HepG2 (cell line): ENCODE measurements around the gene RAI2. TPM values are rescaled to one million over a fixed set of nuclear protein-coding genes. Genes with fewer than 3 reads are reported as not detected.

Experiments
- ATAC-seq: fragments of 200-7000 bp; cut with Tn5 transposase; 3 replicates; pipeline ENCODE4 v1.9.1; 2020; ENCODE audit warnings: mild to moderate bottlenecking, moderate library complexity
- BruUV-seq: library from RNA; stranded (reverse); fragments of 400-500 nt; replicated peaks from 2 replicates; lab custom pipeline; 2021; lab: Mats Ljungman, UMichigan
- CTCF ChIA-PET: fragments of 300-600 bp; formaldehyde crosslinking; extraction: SDS; loops from one replicate; lab custom pipeline; 2021; ENCODE audit warnings: low total read pairs, inconsistent platforms, low intra/inter-chr PET ratio; lab: Yijun Ruan, JAX
- POLR2A ChIA-PET: fragments of 350-600 bp; sonication (Branson Sonifier 250); formaldehyde crosslinking; loops from one replicate; lab custom pipeline; 2020; ENCODE audit warnings: antibody characterized with exemption, inconsistent platforms; lab: Yijun Ruan, JAX
- DNase-seq: peaks from one replicate; pipeline ENCODE4 v3.0.0-alpha.2; 2015; ENCODE audit warnings: low spot score
- FAIRE-seq: peaks from 3 replicates; lab custom pipeline; 2011; peaks lifted over from hg19 to GRCh38; lab: Jason Lieb, UNC
- H2AFZ ChIP-seq: one replicate; pipeline ENCODE4 v1.6.1; 2011; ENCODE audit warnings: low read length, inconsistent platforms
- H3K27ac ChIP-seq: fragments of 300-600 bp; 3 replicates; pipeline ENCODE4 v1.8.0; 2011; ENCODE audit warnings: mixed run types, mild to moderate bottlenecking, mixed read lengths, low read length, inconsistent platforms; ENCODE audit not compliant: insufficient read depth; ENCODE audit errors: extremely low read length
- H3K27me3 ChIP-seq, 2 experiments: fragments of 200-600 bp in 1 of 2; 2 replicates in 1 of 2; 3 replicates in 1 of 2; pipeline versions ENCODE4 v1.6.0 to v1.8.0; 2011; ENCODE audit warnings: low read length in 2 of 2, mild to moderate bottlenecking in 2 of 2, moderate library complexity in 2 of 2, inconsistent platforms in 1 of 2; ENCODE audit not compliant: insufficient read depth in 2 of 2, control insufficient read depth in 1 of 2
- H3K36me3 ChIP-seq, 2 experiments: fragments of 200-600 bp in 1 of 2; replicated peaks in 1 of 2; 2 replicates in 1 of 2; 3 replicates in 1 of 2; pipeline versions ENCODE4 v1.5.1 to v1.8.0; 2011; ENCODE audit warnings: low read length in 2 of 2, inconsistent platforms in 1 of 2; ENCODE audit not compliant: insufficient read depth in 2 of 2, control insufficient read depth in 1 of 2
- H3K4me1 ChIP-seq: 2 replicates; pipeline ENCODE4 v1.5.1; 2012; ENCODE audit warnings: low read length, inconsistent platforms; ENCODE audit not compliant: insufficient read depth
- H3K4me2 ChIP-seq: 2 replicates; pipeline ENCODE4 v1.6.0; 2011; ENCODE audit warnings: low read depth, low read length, inconsistent platforms
- H3K4me3 ChIP-seq, 3 experiments: fragments of 200-600 bp in 1 of 3; sonication (generic), shearing (Covaris generic) in 1 of 3; replicated peaks in 1 of 3; 2 replicates each; pipeline ENCODE4 v1.5.1; 2011 to 2016; ENCODE audit warnings: low read length in 3 of 3, inconsistent platforms in 2 of 3, low read depth in 2 of 3, mild to moderate bottlenecking in 2 of 3, control low read depth in 1 of 3, mixed read lengths in 1 of 3; ENCODE audit not compliant: insufficient read depth in 1 of 3
- H3K79me2 ChIP-seq: one replicate; pipeline ENCODE4 v1.6.1; 2011; ENCODE audit warnings: low read length, inconsistent platforms; ENCODE audit not compliant: insufficient read depth
- H3K9ac ChIP-seq: 2 replicates; pipeline ENCODE4 v1.6.0; 2011; ENCODE audit warnings: mild to moderate bottlenecking, low read depth, low read length, inconsistent platforms; ENCODE audit not compliant: insufficient read depth
- H3K9me3 ChIP-seq: 2 replicates; pipeline ENCODE4 v1.5.1; 2012; ENCODE audit warnings: mild to moderate bottlenecking, low read length
- H4K20me1 ChIP-seq: 2 replicates; pipeline ENCODE4 v1.6.0; 2011; ENCODE audit warnings: inconsistent platforms, mild to moderate bottlenecking, low read length, moderate library complexity; ENCODE audit not compliant: insufficient read depth
- FOXA3 ChIP-seq: IDR thresholded peaks from 2 replicates; pipeline ENCODE4 v1.6.1; 2016; ENCODE audit warnings: missing genetic modification reagents, missing compliant biosample characterization
- PHF20 ChIP-seq: sonication (generic); formaldehyde crosslinking; IDR thresholded peaks from 2 replicates; pipeline ENCODE4 v1.5.0; 2020; ENCODE audit warnings: mild to moderate bottlenecking, missing genetic modification reagents
- SIN3A ChIP-seq: IDR thresholded peaks from 2 replicates; pipeline ENCODE4 v1.6.1; 2011; ENCODE audit warnings: low read depth, mild to moderate bottlenecking, control low read depth, low read length, borderline replicate concordance
- TMF1 ChIP-seq: sonication (generic); formaldehyde crosslinking; IDR thresholded peaks from 2 replicates; pipeline ENCODE4 v1.8.1; 2022; ENCODE audit warnings: low read depth, missing genetic modification reagents
- TOPORS ChIP-seq: sonication (generic); formaldehyde crosslinking; IDR thresholded peaks from 2 replicates; pipeline ENCODE4 v1.8.0; 2023; ENCODE audit warnings: mild to moderate bottlenecking, missing genetic modification reagents
- ZNF260 ChIP-seq: sonication (generic); formaldehyde crosslinking; IDR thresholded peaks from 2 replicates; pipeline ENCODE4 v1.4.0; 2020; ENCODE audit warnings: missing genetic modification reagents, low read depth, mild to moderate bottlenecking, borderline replicate concordance
- ZNF296 ChIP-seq: sonication (generic); formaldehyde crosslinking; conservative IDR thresholded peaks from 2 replicates; pipeline ENCODE4 v1.5.0; 2020; ENCODE audit warnings: mild to moderate bottlenecking, missing genetic modification reagents
- ZNF431 ChIP-seq: sonication (generic); formaldehyde crosslinking; IDR thresholded peaks from 2 replicates; pipeline ENCODE4 v1.9.0; 2022; ENCODE audit warnings: missing genetic modification reagents, low read depth, mild to moderate bottlenecking, borderline replicate concordance
- WGBS: methylation state at CpG from one replicate; pipeline ENCODE4 v1.1.6; 2017; ENCODE audit warnings: low lambda C conversion rate; 5-methylcytosine and 5-hydroxymethylcytosine counted together
- in situ Hi-C: cut with HindIII; loops from 2 replicates; pipeline ENCODE4 v1.10.0; 2017; ENCODE audit warnings: low pct_unique_long_range_greater_than_20kb; ENCODE audit not compliant: extremely low pct_ligation_motif_present
- intact Hi-C: fragments of 100-400 bp; cut with micrococcal nuclease; formaldehyde crosslinking; loops from one replicate; pipeline ENCODE4 v1.10.0; 2022; ENCODE audit not compliant: unreplicated experiment
- polyA plus RNA-seq, 8 experiments: library from polyadenylated mRNA; depleted of rRNA in 3 of 8; stranded (reverse) in 7 of 8; unstranded in 1 of 8; fragments of >200 nt; fragmentation: Illumina TruSeq in 4 of 8; extraction: Trizol in 4 of 8; gene quantifications; 2 replicates each; pipeline versions ENCODE4 v1.2.1 to v1.2.3, GENCODE V29; 2011 to 2016; ENCODE audit warnings: low read depth in 4 of 8, missing spikeins in 1 of 8, mixed read lengths in 1 of 8; ENCODE audit not compliant: insufficient read depth in 1 of 8
- total RNA-seq, 5 experiments: library from RNA; depleted of rRNA; stranded (reverse); fragments of >200 nt; fragmentation: Illumina TruSeq; extraction: Trizol; gene quantifications; 2 replicates each; pipeline ENCODE4 v1.2.3, GENCODE V29; 2016; ENCODE audit warnings: low read depth in 1 of 5
- TF ChIP-seq, protein P1 (sequence below): sonication (generic); formaldehyde crosslinking; IDR thresholded peaks from 2 replicates; pipeline ENCODE4 v1.4.0; 2020; ENCODE audit warnings: mild to moderate bottlenecking, missing genetic modification reagents
- TF ChIP-seq, protein P2 (sequence below): IDR thresholded peaks from 2 replicates; pipeline ENCODE4 v1.6.1; 2016; ENCODE audit warnings: low read depth, borderline replicate concordance
- TF ChIP-seq, protein P3 (sequence below): sonication (generic); formaldehyde crosslinking; IDR thresholded peaks from 2 replicates; pipeline ENCODE4 v1.8.1; 2023; ENCODE audit warnings: mild to moderate bottlenecking, missing genetic modification reagents
- TF ChIP-seq, protein P4 (sequence below): conservative IDR thresholded peaks from 2 replicates; pipeline ENCODE4 v1.6.1; 2018; ENCODE audit warnings: missing genetic modification reagents

Gene RAI2
- total and polyA plus RNA-seq, 2 of the 13 experiments (the other 11 are each of a cell fraction or from before 2014, with no cell fraction given) = not detected

DNA sequence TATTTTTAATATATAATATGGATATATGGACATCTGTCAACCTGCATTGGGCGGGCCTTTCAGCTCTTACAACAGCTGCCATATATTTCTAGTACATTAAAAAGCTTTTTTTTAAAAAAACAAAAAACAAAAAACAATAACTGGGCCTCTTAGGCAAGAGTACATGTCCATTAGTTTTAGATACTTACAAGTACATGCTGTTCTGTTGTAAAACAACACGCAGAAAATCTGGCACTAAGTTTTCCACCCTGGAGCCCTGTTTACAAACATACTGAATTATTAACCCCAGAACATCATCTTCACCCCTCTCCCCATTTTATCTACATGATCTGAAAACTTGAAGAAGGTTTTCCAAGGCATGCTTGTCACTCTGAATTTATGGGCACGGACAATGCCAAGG lies 29.8 kb downstream of the RAI2 start:
- WGBS = 3% methylated on average over 3 of the region's 3 CpGs
- no peaks in the 10 kb centered on the region for H4K20me1 ChIP-seq
- in situ Hi-C loops = no loop called here
- TF ChIP-seq ZNF431 (CRISPR knock-in tag) = no peak
- TF ChIP-seq, all 625 proteins: peak for 0
- no peak for FAIRE-seq
- Histone ChIP-seq H3K4me2 (no peak overlapping the region), H3K9ac (no peak overlapping the region), H3K4me3 (no peak overlapping the region), H3K36me3 (no peaks in the 10 kb centered on the region), H3K27ac (no peak overlapping the region), H2AFZ (no peak overlapping the region), H3K79me2 (no peaks in the 10 kb centered on the region), H3K9me3 (no peaks in the 10 kb centered on the region), H3K27me3 (no peaks in the 10 kb centered on the region), H3K4me1 (no peaks in the 10 kb centered on the region)
- no TSS peak for BruUV-seq
- intact Hi-C loops = no loop called here
- ChIA-PET POLR2A (no interaction called here), CTCF (no interaction called here)
- no peak for ATAC-seq
- no peak for DNase-seq

DNA sequence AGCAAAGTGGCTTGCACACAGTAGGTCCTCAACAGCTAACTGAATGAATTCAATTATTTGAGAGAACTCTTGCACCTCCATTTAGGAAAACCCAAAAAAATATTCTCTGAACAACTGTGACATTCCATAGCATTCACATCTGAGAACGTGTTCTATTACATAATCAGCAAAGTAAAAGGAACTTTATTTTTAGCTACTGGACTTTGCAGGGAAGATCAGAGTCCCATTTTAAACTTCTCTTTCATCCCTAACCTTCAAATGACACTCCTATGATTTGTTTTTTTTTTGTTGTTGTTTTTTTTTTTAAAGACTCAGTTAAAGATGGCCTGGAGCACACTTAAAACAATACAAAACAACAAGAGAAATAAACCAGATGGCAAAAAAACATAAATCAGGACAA lies 30.9 kb downstream of the RAI2 start:
- FAIRE-seq (no peak), DNase-seq (no peak)
- no TSS peak for BruUV-seq
- WGBS = 0% methylated on average over 1 of the region's 1 CpG
- Histone ChIP-seq H3K27me3 (no peaks in the 10 kb centered on the region), H3K27ac (no peak overlapping the region), H3K9me3 (no peaks in the 10 kb centered on the region), H3K36me3 (no peaks in the 10 kb centered on the region), H3K9ac (no peak overlapping the region), H3K4me2 (no peak overlapping the region), H3K4me3 (no peak overlapping the region), H3K4me1 (no peaks in the 10 kb centered on the region), H3K79me2 (no peaks in the 10 kb centered on the region)
- intact Hi-C loops = no loop called here
- CTCF ChIA-PET = no interaction called here
- TF ChIP-seq TMF1 (no peak), FOXA3 (CRISPR knock-in tag) (no peak), ZNF296 (CRISPR knock-in tag) (no peak), TOPORS (CRISPR knock-in tag) (no peak), SIN3A (no peak), ZNF260 (no peak), PHF20 (CRISPR knock-in tag) (no peak)
- TF ChIP-seq, protein P1, sequence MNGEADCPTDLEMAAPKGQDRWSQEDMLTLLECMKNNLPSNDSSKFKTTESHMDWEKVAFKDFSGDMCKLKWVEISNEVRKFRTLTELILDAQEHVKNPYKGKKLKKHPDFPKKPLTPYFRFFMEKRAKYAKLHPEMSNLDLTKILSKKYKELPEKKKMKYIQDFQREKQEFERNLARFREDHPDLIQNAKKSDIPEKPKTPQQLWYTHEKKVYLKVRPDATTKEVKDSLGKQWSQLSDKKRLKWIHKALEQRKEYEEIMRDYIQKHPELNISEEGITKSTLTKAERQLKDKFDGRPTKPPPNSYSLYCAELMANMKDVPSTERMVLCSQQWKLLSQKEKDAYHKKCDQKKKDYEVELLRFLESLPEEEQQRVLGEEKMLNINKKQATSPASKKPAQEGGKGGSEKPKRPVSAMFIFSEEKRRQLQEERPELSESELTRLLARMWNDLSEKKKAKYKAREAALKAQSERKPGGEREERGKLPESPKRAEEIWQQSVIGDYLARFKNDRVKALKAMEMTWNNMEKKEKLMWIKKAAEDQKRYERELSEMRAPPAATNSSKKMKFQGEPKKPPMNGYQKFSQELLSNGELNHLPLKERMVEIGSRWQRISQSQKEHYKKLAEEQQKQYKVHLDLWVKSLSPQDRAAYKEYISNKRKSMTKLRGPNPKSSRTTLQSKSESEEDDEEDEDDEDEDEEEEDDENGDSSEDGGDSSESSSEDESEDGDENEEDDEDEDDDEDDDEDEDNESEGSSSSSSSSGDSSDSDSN = no peak
- TF ChIP-seq, protein P2, sequence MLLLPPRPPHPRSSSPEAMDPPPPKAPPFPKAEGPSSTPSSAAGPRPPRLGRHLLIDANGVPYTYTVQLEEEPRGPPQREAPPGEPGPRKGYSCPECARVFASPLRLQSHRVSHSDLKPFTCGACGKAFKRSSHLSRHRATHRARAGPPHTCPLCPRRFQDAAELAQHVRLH (CRISPR knock-in tag) = no peak
- TF ChIP-seq, protein P3, sequence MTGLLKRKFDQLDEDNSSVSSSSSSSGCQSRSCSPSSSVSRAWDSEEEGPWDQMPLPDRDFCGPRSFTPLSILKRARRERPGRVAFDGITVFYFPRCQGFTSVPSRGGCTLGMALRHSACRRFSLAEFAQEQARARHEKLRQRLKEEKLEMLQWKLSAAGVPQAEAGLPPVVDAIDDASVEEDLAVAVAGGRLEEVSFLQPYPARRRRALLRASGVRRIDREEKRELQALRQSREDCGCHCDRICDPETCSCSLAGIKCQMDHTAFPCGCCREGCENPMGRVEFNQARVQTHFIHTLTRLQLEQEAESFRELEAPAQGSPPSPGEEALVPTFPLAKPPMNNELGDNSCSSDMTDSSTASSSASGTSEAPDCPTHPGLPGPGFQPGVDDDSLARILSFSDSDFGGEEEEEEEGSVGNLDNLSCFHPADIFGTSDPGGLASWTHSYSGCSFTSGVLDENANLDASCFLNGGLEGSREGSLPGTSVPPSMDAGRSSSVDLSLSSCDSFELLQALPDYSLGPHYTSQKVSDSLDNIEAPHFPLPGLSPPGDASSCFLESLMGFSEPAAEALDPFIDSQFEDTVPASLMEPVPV (CRISPR knock-in tag) = no peak
- TF ChIP-seq, protein P4, sequence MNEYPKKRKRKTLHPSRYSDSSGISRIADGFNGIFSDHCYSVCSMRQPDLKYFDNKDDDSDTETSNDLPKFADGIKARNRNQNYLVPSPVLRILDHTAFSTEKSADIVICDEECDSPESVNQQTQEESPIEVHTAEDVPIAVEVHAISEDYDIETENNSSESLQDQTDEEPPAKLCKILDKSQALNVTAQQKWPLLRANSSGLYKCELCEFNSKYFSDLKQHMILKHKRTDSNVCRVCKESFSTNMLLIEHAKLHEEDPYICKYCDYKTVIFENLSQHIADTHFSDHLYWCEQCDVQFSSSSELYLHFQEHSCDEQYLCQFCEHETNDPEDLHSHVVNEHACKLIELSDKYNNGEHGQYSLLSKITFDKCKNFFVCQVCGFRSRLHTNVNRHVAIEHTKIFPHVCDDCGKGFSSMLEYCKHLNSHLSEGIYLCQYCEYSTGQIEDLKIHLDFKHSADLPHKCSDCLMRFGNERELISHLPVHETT (CRISPR knock-in tag) = no peak
- TF ChIP-seq, all 625 proteins: peak for 0
- H2AFZ ChIP-seq = no peak overlapping the region
- no peaks in the 10 kb centered on the region for H4K20me1 ChIP-seq
- in situ Hi-C loops = no loop called here
- POLR2A ChIA-PET = no interaction called here
- ATAC-seq = no peak
